Activated T-helper 1 cell treated with Interleukin-2 at 50 U/mL for 16 hours (primary cell): ENCODE measurements around the gene NKD2.
"Not testable (repeated sequence)": the region's sequence is repeated elsewhere in the genome, so short reads cannot be mapped to it uniquely, and the experiment has no call there.

Source experiments
- DNase-seq: peaks from one replicate; pipeline ENCODE4 v3.0.0-alpha.2; 2020; ENCODE audit warnings: low read depth

Gene NKD2

DNA sequence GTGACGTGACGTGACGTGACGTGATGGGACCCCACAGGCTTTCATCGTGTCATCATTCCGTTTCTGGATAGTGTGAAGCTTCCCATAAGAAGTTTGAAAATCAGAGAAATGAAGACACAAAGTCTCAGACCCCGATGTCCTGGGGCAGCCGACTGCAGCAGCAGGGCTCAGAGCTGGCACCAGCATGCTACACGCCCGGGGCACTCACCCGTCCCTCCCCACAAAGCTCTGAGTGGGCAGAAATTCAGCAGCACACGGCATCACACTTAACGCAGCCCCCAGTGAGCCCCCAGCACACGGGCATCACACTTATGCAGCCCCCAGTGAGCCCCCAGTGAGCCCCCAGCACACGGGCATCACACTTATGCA is 61.1 kb downstream of the NKD2 start:
- DNase-seq: no peak

DNA sequence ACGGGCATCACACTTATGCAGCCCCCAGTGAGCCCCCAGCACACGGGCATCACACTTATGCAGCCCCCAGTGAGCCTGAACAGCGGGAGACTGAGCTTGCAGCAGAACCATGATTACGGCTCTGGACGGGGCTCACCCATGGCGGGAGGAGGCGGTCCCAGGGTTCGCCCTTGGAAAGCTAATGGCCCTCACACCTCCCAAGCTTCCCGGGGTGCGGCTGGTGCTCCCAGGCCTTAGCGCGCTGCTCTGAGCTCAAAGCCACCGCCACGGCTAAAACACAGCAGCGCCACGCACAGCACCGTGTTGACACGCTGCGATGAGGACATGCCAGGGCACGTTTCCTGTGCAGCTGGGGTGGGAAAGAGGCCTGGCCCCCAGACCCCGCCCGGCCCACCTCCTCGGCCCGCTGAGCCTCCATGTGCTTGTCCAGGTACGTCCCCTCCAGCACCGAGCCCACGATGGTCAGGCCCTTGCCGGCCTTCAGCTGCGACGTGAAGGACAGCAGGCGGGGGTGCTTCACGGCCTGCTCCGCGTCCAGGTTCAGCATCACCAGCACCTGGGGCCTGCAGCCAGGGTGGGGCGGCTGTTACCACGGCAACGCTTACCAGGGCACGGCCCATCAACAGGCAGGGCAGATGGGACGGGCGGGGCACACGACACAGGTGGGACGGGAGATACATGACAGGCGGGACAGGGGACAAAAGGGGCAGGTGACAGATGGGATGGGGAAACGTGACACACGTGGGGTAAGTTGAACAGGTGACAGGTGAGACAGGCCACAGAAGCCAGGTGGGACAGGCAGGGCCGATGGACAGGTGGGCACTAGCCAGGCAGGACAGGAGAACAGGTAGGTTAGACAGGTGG is 64.9 kb downstream of the NKD2 start:
- no peak for DNase-seq

DNA sequence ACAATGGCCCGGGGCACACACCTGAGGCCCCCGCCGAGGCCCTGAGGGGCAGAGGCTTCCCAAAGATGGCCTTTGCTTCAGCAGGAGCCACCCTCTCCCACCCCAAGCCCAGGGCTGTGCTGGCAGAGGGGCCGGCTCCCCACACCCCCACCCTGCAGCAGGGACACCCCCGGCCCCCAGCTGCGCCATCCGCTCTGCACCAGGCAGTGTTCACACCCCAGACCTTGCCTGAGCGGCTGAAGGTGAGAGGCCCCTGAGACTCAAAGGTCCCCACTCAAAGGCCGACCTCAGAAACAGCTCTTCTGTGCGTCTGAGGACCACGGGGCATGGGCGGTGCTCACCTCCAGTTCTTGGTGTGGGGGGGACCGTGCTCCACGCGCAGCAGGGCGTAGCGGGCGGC is 65.6 kb downstream of the NKD2 start:
- no peak for DNase-seq

DNA sequence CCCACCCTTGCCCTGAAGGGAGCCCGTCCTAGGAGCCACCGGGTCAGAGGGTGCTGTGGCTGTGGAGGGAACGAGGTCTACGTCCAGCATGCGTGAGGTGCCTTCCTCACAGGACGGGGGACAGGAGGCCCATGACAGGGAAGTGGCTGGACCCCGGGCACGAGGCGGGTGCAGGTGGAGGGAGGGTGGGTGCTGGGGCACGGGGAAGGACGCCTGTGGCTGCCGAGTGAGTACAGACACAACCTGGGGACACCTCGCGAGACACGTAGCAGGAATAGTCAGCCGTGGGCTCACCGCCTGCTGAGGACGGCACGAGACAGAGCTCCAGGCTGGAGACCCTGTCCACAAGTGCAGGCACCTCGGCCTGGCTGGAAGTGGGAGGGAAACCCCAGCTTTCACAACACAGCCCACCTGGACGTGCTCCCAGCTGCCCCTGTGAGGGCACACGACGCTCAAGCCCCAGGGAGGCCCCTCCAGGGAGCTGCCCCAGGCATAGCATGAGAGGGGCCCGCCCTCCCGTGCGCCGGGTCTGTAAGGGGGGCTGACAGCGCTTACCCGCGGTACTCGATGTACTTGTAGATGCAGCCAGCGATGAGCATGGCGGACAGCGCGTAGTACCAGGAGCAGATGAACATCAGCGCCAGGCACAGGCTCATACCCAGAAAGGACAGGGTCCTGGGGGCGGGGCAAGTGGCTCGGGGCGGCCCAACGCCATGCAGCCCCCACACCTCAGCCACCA is 66.4 kb downstream of the NKD2 start:
- no peak for DNase-seq

DNA sequence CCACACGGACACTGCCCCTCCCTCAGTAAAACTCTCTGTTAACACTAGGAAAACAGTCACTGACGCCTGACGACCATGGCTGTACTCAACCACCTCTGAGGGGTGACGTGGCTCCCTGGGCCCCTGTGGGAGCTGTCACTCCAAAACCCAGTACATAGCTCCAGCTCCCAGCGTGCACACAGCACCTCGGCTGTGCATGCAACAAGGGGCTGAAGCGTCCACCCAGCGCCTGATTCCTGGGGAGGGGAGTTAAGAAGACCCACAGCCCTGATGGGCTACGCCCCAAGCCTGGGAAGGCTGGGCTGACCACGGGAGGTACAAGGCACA is 66.9 kb downstream of the NKD2 start:
- DNase-seq: no peak

DNA sequence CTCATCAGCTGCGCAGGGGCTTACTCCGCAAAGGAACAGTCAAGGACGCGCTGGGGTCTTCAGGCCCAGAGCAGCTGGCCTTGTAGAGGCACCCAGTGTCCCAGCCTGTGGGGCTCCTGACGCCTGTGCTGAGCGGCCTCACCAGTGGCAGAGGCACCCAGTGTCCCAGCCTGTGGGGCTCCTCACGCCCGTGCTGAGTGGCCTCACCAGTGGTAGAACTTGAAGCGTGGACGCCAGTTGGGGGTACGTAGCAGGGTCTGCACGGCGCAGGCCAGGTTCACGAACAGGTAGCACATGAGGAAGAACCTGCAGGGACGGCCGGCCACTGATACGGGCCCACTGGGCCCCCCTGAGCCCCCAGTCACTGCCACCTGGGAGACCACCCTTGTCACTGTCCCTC is 67.3 kb downstream of the NKD2 start:
- no peak for DNase-seq

DNA sequence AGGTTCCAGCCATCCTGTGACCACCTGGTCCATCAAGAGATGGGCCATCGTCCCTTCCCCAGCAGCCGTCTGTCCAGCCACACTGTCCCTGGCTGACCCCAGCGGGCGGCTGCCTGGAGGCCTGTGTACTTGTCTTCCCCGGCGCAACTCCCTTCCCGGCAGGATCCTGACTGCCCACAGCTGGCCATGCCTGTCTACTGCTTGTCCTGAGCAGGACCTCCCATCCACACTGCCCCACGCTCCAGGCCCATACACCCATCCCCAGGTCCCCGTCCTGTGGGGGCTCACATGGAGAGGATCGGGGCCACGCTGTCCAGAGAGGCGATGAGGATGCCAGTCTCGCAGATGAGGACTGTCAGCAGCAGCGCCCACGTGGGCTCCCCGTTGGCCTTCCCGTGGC is 67.8 kb downstream of the NKD2 start:
- DNase-seq: no peak

DNA sequence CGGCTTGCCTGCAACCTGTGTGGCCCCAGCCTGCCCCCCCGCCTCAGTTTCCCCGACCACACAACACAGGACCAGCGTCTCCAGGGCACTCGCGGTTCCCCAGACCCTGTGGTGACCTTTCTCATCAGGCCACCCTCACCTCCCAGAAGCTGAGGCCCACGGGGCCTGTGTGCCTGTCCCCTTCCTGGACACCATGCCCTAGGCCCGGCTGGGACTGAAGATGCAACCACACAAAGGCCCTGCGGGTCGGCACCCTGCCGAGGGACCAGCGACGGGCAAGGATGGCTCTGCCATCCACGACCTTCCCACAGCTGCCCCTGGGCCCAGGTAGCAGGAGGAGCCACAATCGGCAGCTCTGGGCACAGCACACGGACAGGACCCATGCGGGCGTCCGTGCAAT is 68.4 kb downstream of the NKD2 start:
- no peak for DNase-seq

DNA sequence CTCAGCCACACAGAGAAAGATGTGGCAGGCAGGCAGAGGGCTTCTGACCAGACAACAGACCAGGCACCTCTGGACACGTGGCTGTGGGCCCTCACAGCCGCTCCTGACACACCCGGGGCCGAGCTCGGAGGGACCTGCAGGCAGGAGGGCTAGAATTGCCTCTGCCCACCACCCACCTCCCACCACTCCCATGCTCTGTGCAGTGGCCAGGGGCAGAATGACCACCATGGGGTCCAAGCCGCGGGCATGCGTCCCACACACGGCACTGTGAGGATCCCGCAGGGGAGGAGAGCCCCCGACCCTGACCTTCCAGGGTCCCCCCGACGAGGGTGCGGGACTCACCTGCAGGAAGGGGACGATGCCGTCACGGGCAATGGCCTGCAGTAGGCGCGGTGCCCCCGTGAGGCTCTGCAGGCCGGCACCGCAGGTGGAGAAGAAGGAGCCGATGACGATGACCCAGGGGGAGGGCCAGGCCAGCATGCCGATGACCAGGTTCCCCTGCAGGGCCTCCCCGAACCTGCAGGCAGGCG is 69.0 kb downstream of the NKD2 start:
- no peak for DNase-seq

DNA sequence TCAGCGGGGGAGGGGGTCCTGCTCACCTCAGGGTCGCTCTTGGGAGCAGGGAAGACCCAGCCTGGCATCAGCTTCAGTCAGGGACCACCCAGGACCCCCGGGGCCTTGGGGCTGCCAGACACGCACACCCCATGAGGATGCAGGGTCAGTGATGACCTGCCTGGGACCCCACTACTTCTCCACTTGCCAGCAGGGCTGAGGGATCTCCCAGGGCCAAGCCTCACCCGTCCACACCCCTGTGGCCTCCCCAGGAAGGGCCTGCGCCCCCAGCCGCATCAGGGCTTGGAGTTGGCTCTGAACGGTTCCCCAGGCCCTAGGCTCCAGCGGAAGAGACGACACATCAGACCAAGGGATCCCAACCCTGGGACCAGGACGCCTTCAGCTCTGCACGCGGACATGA is 69.6 kb downstream of the NKD2 start:
- DNase-seq: no peak

DNA sequence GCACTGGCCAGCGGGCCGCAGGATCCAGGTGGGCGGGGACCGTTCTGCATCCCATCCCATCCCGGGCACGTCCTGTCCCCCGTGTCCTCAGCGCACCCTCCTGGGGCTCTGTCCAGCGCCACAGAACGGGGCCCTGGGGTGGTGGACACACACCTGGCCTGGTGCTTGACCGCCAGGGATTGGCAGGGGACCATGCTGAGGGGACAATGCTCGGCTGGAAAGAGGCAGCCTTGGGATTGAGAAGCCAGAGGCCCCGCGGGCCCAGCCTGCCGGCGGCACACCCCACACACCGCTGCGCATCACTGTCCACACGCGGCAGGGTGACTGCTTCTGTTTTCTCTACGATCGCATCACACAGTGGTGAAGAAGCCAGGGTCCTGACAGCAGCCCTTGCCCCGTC is 70.2 kb downstream of the NKD2 start:
- DNase-seq: no peak

DNA sequence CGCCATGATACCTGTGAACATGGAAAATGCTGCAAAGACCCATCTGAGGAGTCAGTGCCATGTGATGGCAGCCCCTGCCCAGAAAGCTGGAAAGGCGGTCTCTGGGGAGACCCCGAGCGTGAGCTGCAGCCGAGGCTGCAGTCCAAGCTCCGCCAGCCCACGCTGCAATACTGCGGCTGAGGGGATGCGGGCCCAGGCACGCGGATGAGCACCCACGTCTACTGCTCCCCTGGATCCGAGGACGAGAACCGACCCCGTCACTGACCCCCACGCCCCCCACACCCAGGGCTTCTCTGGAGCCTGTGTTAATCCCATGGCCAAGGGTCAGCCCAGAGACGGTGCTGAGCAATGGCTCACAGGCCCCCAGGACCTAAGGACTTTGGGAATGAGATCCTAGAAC is 70.9 kb downstream of the NKD2 start:
- no peak for DNase-seq

DNA sequence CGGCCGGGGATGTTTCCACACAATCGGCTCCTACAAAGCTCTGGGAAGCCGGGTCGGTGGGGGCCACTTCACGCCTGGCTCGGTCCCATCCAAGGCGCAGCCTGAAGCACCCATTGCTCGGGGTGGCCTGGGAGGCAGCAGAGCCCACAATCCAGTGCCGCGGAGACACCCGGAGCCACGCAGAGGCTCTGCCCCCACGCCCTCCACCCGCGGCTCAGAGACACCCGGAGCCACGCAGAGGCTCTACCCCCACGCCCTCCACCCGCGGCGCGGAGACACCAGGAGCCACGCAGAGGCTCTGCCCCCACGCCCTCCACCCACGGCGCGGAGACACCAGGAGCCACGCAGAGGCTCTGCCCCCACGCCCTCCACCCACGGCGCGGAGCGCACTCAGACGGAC is 71.4 kb downstream of the NKD2 start:
- DNase-seq: no peak

DNA sequence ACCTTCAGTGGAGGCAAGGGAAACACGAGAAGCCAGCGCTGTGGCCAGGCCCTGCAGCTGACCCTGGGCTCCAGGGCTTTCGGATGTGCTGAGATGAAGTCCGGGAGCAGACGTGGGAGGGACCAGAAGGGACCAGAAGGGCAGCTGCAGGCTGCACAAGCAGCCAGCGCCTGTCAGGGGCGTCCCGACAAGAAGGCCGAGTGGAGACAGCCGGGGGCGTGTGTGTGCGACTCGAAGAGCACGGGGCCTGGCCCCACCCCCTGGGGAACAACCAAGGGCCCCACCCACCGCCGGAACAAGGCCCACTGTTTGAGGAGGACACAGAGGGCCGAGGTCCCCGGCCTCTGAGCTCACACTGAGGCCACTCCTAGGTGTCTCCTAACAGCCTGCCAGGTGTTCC is 71.8 kb downstream of the NKD2 start:
- DNase-seq: no peak

DNA sequence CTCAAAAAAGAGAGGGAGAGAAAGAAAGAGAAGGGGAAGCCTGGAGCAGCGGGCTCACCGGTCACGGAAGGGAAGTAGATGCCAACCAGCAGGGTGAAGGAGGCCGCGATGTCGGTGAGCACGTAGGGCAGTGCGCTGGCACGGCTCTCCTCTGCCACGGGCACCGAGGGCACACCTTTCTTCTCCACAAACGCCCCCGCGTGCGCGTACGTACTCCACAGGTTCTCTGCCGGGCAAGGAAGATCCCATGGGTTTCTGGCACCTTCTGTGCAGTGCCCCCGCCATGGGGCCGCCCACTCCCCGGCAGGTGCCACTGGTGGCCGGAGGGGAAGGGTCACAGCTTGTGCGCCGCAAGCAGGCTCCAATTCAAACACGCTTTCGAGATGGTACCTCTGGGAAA is 72.9 kb downstream of the NKD2 start:
- no peak for DNase-seq

DNA sequence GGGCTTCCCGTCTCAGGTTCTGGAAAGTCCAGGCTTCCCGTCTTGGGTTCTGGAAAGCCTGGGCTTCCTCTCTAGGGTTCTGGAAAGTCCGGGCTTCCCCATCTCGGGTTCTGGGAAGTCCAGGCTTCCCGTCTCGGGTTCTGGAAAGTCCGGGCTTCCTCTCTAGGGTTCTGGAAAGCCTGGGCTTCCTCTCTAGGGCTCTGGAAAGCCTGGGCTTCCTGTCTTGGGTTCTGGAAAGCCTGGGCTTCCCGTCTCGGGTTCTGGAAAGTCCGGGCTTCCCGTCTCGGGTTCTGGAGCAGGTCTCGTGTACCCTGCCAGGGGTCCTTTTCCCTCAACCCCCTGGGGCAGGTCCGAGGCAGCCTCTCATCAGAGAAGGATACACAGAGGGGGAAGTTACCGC is 74.4 kb downstream of the NKD2 start:
- not testable (repeated sequence) for DNase-seq

DNA sequence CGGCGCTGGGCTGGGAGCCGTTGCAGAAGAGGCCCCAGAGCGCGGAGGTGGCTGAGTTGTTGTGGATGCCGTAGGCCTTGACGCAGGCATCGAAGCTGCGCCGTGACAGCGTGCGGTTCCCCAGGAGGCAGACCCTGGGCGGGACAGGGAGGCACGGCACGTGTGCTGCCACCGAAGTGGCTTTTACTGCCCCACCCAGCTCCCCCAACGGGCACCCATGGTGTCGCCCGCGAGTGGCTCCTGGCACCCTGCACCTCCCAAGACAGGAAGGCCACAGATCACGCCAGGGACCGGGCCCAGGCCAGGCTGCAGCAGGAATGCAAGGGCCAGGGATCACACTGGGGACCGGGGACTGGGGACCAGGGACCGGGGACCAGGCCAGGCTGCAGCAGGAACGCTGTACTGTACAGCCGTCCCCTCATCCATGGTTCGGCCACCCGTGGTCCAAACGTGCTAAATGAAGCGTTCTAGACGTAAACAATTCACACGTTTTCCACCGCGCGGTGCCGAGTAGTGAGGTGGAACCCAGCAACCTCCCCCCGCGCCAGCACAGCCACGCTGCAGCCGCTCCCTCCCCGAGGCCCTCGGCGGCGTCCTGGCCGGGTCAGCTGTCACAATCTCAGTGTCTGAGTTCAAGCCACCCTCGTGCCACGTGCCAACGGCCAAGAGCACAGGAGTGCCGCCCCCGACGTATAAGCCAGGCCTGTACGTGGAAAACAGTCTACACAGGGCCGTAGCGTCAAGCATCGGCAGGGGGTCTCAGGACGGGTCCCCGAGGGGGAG is 75.4 kb downstream of the NKD2 start:
- DNase-seq: no peak

DNA sequence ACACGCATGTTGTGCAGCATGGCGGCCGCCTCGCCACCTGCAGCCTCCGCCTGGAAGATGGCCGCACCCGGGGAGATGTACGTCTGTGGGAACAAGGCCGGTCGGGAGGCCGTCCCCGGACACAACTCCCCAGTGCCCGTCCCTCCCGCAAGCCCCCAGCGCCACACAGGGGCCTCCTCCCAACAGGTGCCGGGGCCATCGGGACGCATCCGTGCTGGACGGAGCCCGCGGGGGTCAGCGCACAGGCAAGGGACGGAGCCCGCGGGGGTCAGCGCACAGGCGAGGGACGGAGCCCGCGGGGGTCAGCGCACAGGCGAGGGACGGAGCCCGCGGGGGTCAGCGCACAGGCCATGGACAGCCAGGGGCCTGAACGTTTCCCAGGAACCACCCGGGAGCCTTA is 76.8 kb downstream of the NKD2 start:
- no peak for DNase-seq

DNA sequence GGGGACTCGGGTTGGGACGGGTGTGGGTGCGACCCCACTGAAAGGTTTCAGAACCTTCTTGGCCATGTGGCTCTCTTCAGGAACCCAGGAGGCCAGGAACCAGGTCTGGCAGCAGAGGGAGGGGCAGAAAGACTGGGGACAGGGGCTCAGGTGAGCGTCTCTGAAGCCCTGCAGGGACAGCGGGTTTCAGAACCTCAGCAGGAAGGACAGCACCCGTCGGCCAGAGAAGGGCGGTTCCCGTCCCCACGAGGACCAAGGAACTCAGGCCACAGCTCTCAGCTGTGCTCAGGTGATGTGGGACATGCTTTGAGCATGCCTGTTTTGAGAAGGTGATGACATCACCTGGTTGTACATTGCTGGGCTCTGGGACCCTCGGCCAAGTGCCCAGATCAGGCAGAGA is 77.5 kb downstream of the NKD2 start:
- no peak for DNase-seq

DNA sequence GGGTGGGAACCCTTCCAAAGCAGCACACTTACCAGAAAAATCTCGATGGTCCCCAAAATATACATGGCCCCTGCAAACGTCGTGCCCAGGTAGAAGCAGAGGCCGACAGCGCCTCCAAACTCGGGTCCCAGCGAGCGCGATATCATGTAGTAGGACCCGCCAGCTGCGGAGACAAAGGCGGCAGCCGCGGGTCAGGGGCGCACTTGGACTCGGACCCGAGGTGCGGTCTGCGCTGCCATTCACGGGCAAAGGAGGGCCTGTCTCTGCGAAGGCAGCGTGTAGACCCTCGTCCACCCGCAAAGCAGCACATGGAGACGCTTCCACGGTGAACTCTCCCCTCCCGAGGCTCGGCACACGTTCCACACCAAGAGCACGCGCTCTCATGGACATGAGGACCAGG is 78.3 kb downstream of the NKD2 start:
- DNase-seq: no peak

DNA sequence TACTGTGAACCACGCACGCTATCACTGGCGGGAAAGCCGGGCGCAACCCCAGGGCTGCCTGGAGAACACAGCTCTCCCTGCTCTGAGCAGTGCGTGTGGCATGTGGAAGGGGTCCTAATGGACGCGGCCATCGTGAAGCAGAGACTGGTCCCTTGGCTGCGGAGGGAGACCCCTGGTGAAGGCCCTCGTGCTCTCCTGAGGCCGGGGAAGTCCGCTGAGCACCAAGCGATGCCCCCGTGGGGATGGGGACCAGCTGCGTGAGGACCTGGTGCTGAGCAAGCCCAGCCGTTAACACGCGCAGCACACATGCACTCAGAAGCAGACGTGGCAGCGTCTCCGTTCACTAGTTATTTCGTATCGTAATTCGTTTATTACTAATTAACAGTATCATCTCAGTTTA is 78.8 kb downstream of the NKD2 start:
- DNase-seq: no peak

DNA sequence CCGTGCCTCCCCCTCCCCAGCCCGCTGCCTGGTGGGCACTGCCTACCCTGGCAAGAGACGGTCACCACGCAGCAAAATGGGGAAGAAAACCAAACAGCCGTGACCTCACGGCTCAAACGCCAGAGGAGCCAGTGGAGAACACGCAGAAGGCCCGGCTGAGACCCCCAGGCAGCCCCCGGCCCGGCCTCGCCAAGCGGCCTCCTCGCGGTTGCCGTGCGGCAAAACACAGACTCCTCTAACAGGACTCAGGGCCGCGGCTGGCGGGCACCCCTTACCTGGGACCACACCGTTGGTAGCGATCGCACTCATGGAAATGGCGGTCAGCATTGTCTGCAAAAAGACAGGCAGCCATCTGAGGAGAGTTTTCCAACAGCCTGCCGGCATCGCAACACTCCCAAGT is 79.4 kb downstream of the NKD2 start:
- DNase-seq: no peak
